ENCODE data around the gene TTLL10.

TTLL10 gene

GRCh38 chr1:1160281-1160930, 13.3 kb upstream of the TTLL10 start:
- TF ChIP-seq, protein P1, sequence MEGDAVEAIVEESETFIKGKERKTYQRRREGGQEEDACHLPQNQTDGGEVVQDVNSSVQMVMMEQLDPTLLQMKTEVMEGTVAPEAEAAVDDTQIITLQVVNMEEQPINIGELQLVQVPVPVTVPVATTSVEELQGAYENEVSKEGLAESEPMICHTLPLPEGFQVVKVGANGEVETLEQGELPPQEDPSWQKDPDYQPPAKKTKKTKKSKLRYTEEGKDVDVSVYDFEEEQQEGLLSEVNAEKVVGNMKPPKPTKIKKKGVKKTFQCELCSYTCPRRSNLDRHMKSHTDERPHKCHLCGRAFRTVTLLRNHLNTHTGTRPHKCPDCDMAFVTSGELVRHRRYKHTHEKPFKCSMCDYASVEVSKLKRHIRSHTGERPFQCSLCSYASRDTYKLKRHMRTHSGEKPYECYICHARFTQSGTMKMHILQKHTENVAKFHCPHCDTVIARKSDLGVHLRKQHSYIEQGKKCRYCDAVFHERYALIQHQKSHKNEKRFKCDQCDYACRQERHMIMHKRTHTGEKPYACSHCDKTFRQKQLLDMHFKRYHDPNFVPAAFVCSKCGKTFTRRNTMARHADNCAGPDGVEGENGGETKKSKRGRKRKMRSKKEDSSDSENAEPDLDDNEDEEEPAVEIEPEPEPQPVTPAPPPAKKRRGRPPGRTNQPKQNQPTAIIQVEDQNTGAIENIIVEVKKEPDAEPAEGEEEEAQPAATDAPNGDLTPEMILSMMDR (IDR thresholded peaks at IDR 0.05; ENCODE audit: low read depth, low read length) = no peak
- no peak for DNase-seq (ENCODE audit: low read depth in 2 of 2)
- H3K4me3 ChIP-seq (replicated peaks in 1 of 2; ENCODE audit: low read depth in 2 of 2, low read length in 2 of 2) = no peak overlapping the region

DNA sequence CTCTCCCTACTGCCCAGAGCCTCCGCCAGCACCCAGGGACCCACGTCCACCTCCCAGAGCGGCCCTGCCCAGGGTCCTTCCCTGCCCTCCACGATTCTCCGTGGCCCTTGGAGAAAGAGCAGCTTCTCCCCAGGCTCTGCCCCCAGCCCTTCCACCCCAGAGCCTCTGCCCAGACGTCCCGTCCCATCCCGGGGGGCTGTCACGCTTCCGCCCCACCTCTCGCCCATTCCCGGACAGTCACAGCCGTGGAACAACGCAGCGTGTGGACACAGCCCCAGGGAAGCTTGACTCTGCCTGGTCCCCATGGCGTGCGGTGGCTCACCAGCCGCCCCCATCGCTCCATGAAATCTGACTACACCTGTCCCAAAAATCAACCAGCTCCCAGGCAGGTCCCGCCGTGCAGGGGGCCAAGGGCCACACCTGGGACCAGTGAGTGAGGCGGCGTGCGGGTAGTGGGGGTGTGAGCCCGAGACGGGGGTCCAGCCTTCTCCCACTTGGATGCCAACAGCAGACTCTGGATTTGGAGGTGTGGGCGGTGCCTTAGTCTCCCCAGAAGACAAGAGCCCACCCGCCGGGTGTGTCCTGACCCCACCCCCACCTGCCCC, 12.5 kb upstream of the TTLL10 start:
- no peak for DNase-seq (ENCODE audit: low read depth in 2 of 2)
- no peak overlapping the region for H3K4me3 ChIP-seq (replicated peaks in 1 of 2; ENCODE audit: low read depth in 2 of 2, low read length in 2 of 2)
- TF ChIP-seq, protein P1 (IDR thresholded peaks at IDR 0.05; ENCODE audit: low read depth, low read length) = no peak

DNA sequence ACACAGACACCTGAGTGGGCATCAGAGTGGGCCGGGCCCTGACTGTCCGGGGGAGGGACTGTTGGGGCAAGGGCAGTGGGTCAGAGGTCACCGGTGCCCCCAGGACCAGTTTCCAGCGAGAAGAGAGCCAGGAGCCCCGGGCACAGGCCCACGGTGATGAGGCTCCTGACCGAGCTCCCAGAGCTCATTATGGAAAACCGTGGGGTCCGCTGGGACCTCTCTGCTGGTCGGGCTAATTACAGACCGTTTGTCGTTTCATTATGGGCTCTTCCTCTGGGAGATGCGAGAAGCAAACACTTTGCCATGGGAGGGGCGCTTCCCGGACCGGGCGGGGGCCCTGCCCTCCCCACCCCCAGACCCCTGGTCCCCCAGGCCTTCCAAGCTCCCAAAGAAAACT, 12.0 kb upstream of the TTLL10 start:
- H3K4me3 ChIP-seq (replicated peaks in 1 of 2; ENCODE audit: low read depth in 2 of 2, low read length in 2 of 2) = no peak overlapping the region
- TF ChIP-seq, protein P1 (IDR thresholded peaks at IDR 0.05; ENCODE audit: low read depth, low read length) = no peak
- DNase-seq (ENCODE audit: low read depth in 2 of 2) = no peak

DNA sequence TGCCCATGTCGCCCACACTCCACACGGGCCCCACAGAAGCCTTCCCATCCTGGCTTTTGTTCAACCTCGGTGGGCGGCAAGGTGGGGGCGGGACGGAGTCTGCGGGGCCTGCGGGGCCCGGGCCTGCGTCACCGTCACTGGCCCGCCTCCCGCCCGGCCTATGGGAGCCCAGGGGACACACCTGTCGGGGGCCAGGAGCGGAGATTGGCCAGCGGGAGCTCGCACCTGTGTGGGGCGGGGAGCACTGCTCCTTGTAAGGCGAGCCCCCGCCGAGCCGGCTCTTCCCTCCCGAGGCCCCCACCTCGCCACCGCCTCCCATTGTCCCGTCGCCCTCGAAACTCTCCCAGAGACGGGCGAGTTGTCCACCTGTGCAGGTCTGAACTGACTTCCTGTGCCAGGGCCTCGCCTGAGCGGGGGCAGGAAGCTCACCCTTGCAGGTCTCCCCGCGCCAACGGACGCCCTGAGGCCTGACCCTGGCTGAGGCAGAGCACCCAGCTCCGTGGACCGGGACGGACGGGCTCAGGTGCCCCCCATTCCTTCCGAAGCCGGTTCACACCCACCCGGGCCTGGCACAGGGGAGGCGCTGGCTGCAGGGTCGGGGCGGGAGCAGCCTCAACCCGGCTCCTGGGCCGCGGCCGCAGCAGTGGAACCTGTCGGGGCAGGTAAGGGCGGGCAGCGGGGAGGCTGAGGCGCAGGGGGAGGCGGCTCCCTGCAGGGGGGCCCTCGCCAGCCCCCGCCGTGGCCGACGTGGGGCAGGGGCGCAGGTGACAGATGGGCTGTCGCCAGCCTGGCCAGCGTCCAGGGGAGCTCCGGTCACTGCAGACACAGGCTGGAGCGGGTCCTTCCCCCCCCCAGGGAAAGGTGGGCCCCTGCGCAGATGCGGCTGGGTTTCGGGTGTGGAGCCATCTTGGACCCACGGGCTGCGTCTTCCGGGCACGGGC, 10.8 kb upstream of the TTLL10 start:
- H3K4me3 ChIP-seq (replicated peaks in 1 of 2; ENCODE audit: low read depth in 2 of 2, low read length in 2 of 2) = no peak overlapping the region
- DNase-seq (ENCODE audit: low read depth in 2 of 2) = no peak
- TF ChIP-seq, protein P1 (IDR thresholded peaks at IDR 0.05; ENCODE audit: low read depth, low read length) = no peak

DNA sequence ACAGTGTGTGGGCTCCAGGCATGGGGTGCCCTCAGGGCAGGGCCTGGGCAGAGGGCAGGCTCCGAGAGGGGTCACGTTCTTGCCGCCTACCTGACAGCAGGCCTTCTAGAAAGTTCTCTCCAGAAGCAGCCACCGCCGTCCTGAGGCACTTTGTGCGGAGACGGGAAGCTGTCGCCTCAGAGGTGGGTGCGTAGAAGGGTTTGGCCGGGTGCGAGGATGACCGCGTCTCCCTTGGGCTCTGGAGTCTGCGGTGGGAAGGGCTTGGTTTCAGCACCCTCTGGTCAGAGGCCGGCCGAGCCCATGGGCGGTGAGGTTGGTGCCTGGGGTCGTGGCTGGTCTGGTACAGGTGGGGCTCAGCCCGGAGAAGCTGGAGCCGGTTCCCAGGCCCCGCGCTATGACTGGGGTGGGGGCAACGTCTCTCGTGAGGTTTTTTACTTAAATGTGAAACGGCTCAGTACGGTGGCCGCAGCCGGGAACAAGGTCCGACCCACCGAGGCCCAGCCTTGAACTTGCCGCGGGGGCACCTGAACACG, 10.1 kb upstream of the TTLL10 start:
- TF ChIP-seq, protein P1 (IDR thresholded peaks at IDR 0.05; ENCODE audit: low read depth, low read length) = no peak
- H3K4me3 ChIP-seq (replicated peaks in 1 of 2; ENCODE audit: low read depth in 2 of 2, low read length in 2 of 2) = no peak overlapping the region
- DNase-seq (ENCODE audit: low read depth in 2 of 2) = no peak

GRCh38 chr1:1164361-1164700, 9.3 kb upstream of the TTLL10 start:
- H3K4me3 ChIP-seq (replicated peaks in 1 of 2; ENCODE audit: low read depth in 2 of 2, low read length in 2 of 2) = no peak overlapping the region
- no peak for DNase-seq (ENCODE audit: low read depth in 2 of 2)
- TF ChIP-seq, protein P1 (IDR thresholded peaks at IDR 0.05; ENCODE audit: low read depth, low read length) = no peak
